ENCODE measurements around the gene BST2. TPM values are rescaled to one million over a fixed set of nuclear protein-coding genes. Genes with fewer than 3 reads are reported as not detected.

Gene BST2
- total RNA-seq, 2 donors from 2014 or later, result 40.9 to 75.0 TPM

- no peak for DNase-seq
- peak overlapping the region; percentile 54 for H3K27ac Mint-ChIP-seq
These were observed 45.3 kb downstream of the BST2 start for GRCh38 chr19:17359905-17360800.

GRCh38 chr19:17358395-17358794 is 47.0 kb downstream of the BST2 start:
- Mint-ChIP-seq H3K4me1 (ENCODE audit: low read depth) (no peaks in the 10 kb centered on the region), H3K27ac (no peak overlapping the region), H3K4me3 (no peak overlapping the region), H3K36me3 (ENCODE audit: insufficient read depth in 2 of 2) (no peaks in the 10 kb centered on the region), H3K27me3 (ENCODE audit: low read depth) (peaks cover 5% of the 10 kb centered on the region), H3K9me3 (no peaks in the 10 kb centered on the region)
- DNase-seq (no peak), ATAC-seq (replicated peaks in 1 of 2) (no peak)

More at GRCh38 chr19:17359905-17360800, 45.3 kb downstream of the BST2 start:
- Mint-ChIP-seq H3K27me3 (ENCODE audit: low read depth) (no peaks in the 10 kb centered on the region), H3K4me3 (no peak overlapping the region), H3K4me1 (ENCODE audit: low read depth) (no peaks in the 10 kb centered on the region), H3K36me3 (ENCODE audit: insufficient read depth in 2 of 2) (no peaks in the 10 kb centered on the region), H3K9me3 (no peaks in the 10 kb centered on the region)
- ATAC-seq (replicated peaks in 1 of 2), result no peak

DNA sequence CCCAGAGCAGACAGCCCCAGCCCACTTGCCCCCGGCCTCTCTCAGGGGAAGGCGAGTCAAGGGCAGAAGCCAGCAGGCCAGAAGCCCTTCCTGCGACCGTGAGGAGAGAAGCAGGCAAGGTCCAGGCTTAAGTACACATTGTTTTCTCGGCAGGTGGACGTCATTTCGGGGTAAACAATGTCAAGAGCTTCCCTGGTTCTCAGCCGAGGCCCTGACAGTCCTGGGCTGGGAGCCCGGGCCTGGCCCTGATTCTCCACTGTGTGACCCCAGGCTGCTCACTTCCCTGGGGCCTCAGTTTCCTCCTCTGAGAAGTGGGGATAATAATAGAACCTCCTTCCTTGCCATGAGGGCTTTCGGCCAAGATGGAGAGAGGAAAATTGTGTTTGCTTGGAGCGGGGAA is 47.7 kb downstream of the BST2 start:
- Mint-ChIP-seq H3K27me3 (ENCODE audit: low read depth) (peaks cover 12% of the 10 kb centered on the region), H3K36me3 (ENCODE audit: insufficient read depth in 2 of 2) (no peaks in the 10 kb centered on the region), H3K27ac (no peak overlapping the region), H3K4me1 (ENCODE audit: low read depth) (no peaks in the 10 kb centered on the region), H3K9me3 (no peaks in the 10 kb centered on the region), H3K4me3 (no peak overlapping the region)
- ATAC-seq (replicated peaks in 1 of 2), result no peak
- no peak for DNase-seq

DNA sequence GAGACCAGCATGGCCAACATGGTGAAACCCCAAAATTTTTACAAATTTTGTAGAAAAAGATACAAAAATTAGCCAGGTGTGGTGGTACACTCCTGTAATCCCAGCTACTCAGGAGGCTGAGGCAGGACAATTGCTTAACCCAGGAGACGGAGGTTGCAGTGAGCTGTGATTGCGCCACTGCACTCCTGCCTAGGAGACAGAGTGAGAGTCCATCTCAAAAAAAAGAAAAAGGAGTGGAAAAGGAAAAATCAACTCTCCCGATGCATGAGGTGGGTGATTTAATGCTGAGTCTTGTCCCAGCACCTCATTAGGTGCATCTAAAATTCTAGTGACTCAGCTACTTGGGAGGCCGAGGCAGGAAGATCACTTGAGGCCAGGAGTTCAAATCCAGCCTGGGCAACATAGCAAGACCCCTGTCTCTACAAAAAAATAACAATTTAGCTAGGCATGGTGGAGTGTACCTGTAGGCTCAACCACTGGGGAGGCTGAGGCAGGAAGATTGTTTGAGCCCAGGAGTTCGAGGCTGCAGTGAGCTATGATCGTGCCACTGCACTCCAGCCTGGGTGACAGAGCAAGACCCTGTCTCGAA is 48.3 kb downstream of the BST2 start:
- Mint-ChIP-seq H3K36me3 (ENCODE audit: insufficient read depth in 2 of 2) (no peaks in the 10 kb centered on the region), H3K27me3 (ENCODE audit: low read depth) (peaks cover 15% of the 10 kb centered on the region), H3K9me3 (no peaks in the 10 kb centered on the region), H3K27ac (no peak overlapping the region), H3K4me1 (ENCODE audit: low read depth) (no peaks in the 10 kb centered on the region), H3K4me3 (no peak overlapping the region)
- DNase-seq (no peak), ATAC-seq (replicated peaks in 1 of 2) (no peak)

GRCh38 chr19:17353386-17353785 is 52.0 kb downstream of the BST2 start:
- Mint-ChIP-seq H3K27ac (no peak overlapping the region), H3K4me3 (no peak overlapping the region), H3K4me1 (ENCODE audit: low read depth) (no peaks in the 10 kb centered on the region), H3K36me3 (ENCODE audit: insufficient read depth in 2 of 2) (no peaks in the 10 kb centered on the region), H3K9me3 (no peaks in the 10 kb centered on the region), H3K27me3 (ENCODE audit: low read depth) (peaks cover 24% of the 10 kb centered on the region)
- DNase-seq (no peak), ATAC-seq (replicated peaks in 1 of 2) (no peak)

Other genes starting within 250 kb of the BST2 start
- 10 to 100 TPM; 27.2 to 32.8 TPM for gene USE1, start 190.3 kb downstream of the BST2 start, total RNA-seq
- 10 to 100 TPM; 19.3 to 19.4 TPM for gene OCEL1, start 179.4 kb downstream of the BST2 start, total RNA-seq
- 1 to 10 TPM; 4.7 to 6.4 TPM for gene NR2F6, start 159.7 kb downstream of the BST2 start, total RNA-seq
- gene USHBP1, start 140.9 kb downstream of the BST2 start, total RNA-seq, result under 1 TPM; 0.19 to 0.46 TPM
- 10 to 100 TPM; 86.6 to 96.1 TPM for gene BABAM1, start 138.2 kb downstream of the BST2 start, total RNA-seq
- 1 to 10 TPM; 5.8 to 8.9 TPM for gene ANKLE1, start 123.7 kb downstream of the BST2 start, total RNA-seq
- gene ABHD8, start 102.2 kb downstream of the BST2 start, total RNA-seq, result 10 to 100 TPM; 16.1 to 16.6 TPM
- 10 to 100 TPM; 75.0 to 75.8 TPM for gene MRPL34, start 99.8 kb downstream of the BST2 start, total RNA-seq
- 10 to 100 TPM; 29.6 to 40.2 TPM for gene DDA1, start 96.1 kb downstream of the BST2 start, total RNA-seq
- gene ANO8, start 70.8 kb downstream of the BST2 start, total RNA-seq, result 10 to 100 TPM; 11.1 to 13.7 TPM
- gene GTPBP3, start 68.1 kb downstream of the BST2 start, total RNA-seq, result 10 to 100 TPM; 26.0 to 39.1 TPM
- not detected for gene PLVAP, start 28.3 kb downstream of the BST2 start, total RNA-seq
- gene CCDC194, start 11.4 kb downstream of the BST2 start, total RNA-seq, result 1 to 10 TPM; 2.2 to 2.8 TPM
- 10 to 100 TPM; 32.4 to 38.4 TPM for gene MVB12A, start 14.4 kb upstream of the BST2 start, total RNA-seq
- not detected for gene TMEM221, start 43.0 kb upstream of the BST2 start, total RNA-seq
- not detected for gene NXNL1, start 55.3 kb upstream of the BST2 start, total RNA-seq
- gene SLC27A1, start 64.9 kb upstream of the BST2 start, total RNA-seq, result 1 to 10 TPM; 3.5 to 4.4 TPM
- 10 to 100 TPM; 56.5 to 63.6 TPM for gene PGLS, start 106.0 kb upstream of the BST2 start, total RNA-seq
- gene COLGALT1, start 150.0 kb upstream of the BST2 start, total RNA-seq, result 10 to 100 TPM; 38.3 to 46.3 TPM

Measured in activated T-cell treated with anti-CD3 and anti-CD28 coated beads, Interleukin-2, amount 50 U/mL, for 72 hours (primary cell).